Measurements from ENCODE around the gene SEPTIN2. TPM values are rescaled to one million over a fixed set of nuclear protein-coding genes. Genes with fewer than 3 reads are reported as not detected.

The SEPTIN2 gene
- total RNA-seq, 1 experiment from 2014 or later, result 342 TPM

- H3K4me3 ChIP-seq (ENCODE audit: low read depth, low read length, poor library complexity, severe bottlenecking), result no peak overlapping the region
- ChIA-PET CTCF (interaction anchor here (0.6 kb wide), 1 partner anchor 41 kb away, joined by 3 read pairs; no protein-coding TSS in a partner anchor), POLR2A (ENCODE audit: low non-redundant PET) (no interaction called here)
- intact Hi-C loops (cut with micrococcal nuclease; ENCODE audit: unreplicated experiment), result no loop called here
- no peak for TF ChIP-seq CTCF (conservative IDR thresholded peaks at IDR 0.05; ENCODE audit: low read depth, low read length)
- TF ChIP-seq EZH2 (IDR thresholded peaks at IDR 0.05; ENCODE audit: borderline replicate concordance, low read depth, low read length, poor library complexity, severe bottlenecking), result no peak
- no peaks in the 10 kb centered on the region for H3K27me3 ChIP-seq (replicated peaks; ENCODE audit: insufficient read depth, low read depth, low read length, poor library complexity)
- peaks cover 9% of the 10 kb centered on the region for H3K4me1 ChIP-seq (ENCODE audit: insufficient read depth, low read length, poor library complexity, severe bottlenecking)
- no peak for DNase-seq (ENCODE audit: low spot score)
- no peaks in the 10 kb centered on the region for H3K9me3 ChIP-seq (ENCODE audit: low read depth, low read length, poor library complexity, severe bottlenecking)
- H3K36me3 ChIP-seq (ENCODE audit: insufficient read depth, low read length, poor library complexity, severe bottlenecking), result peaks cover 88% of the 10 kb centered on the region
- no TSS peak for BruUV-seq (replicated peaks)
- H3K27ac ChIP-seq (ENCODE audit: low read depth, low read length, poor library complexity, severe bottlenecking), result no peak overlapping the region
Observed at GRCh38 chr2:241350878-241351639, 35.3 kb downstream of the SEPTIN2 start.

- intact Hi-C loops (cut with micrococcal nuclease; ENCODE audit: unreplicated experiment), result no loop called here
Observed at GRCh38 chr2:241351640-241352031, 35.9 kb downstream of the SEPTIN2 start.

GRCh38 chr2:241352227-241352626 is 36.5 kb downstream of the SEPTIN2 start:
- ChIA-PET CTCF (no interaction called here), POLR2A (ENCODE audit: low non-redundant PET) (interaction anchor here (0.6 kb wide), 1 partner anchor 13 kb away, joined by 4 read pairs; no protein-coding TSS in a partner anchor)
- H3K27me3 ChIP-seq (replicated peaks; ENCODE audit: insufficient read depth, low read depth, low read length, poor library complexity), result no peaks in the 10 kb centered on the region
- peaks cover 77% of the 10 kb centered on the region for H3K36me3 ChIP-seq (ENCODE audit: insufficient read depth, low read length, poor library complexity, severe bottlenecking)
- no peak overlapping the region for H3K27ac ChIP-seq (ENCODE audit: low read depth, low read length, poor library complexity, severe bottlenecking)
- no peak for DNase-seq (ENCODE audit: low spot score)
- H3K4me3 ChIP-seq (ENCODE audit: low read depth, low read length, poor library complexity, severe bottlenecking), result no peak overlapping the region
- no peak for TF ChIP-seq EZH2 (IDR thresholded peaks at IDR 0.05; ENCODE audit: borderline replicate concordance, low read depth, low read length, poor library complexity, severe bottlenecking)
- TF ChIP-seq CTCF (conservative IDR thresholded peaks at IDR 0.05; ENCODE audit: low read depth, low read length), result no peak
- intact Hi-C loops (cut with micrococcal nuclease; ENCODE audit: unreplicated experiment), result no loop called here
- H3K4me1 ChIP-seq (ENCODE audit: insufficient read depth, low read length, poor library complexity, severe bottlenecking), result peaks cover 12% of the 10 kb centered on the region
- BruUV-seq (replicated peaks), result no TSS peak
- no peaks in the 10 kb centered on the region for H3K9me3 ChIP-seq (ENCODE audit: low read depth, low read length, poor library complexity, severe bottlenecking)

More at GRCh38 chr2:241351640-241352031, 35.9 kb downstream of the SEPTIN2 start:
- H3K4me3 ChIP-seq (ENCODE audit: low read depth, low read length, poor library complexity, severe bottlenecking), result no peak overlapping the region
- TF ChIP-seq EZH2 (IDR thresholded peaks at IDR 0.05; ENCODE audit: borderline replicate concordance, low read depth, low read length, poor library complexity, severe bottlenecking) (no peak), CTCF (conservative IDR thresholded peaks at IDR 0.05; ENCODE audit: low read depth, low read length) (no peak)
- ChIA-PET POLR2A (ENCODE audit: low non-redundant PET) (interaction anchor here (0.6 kb wide), 1 partner anchor 12 kb away, joined by 4 read pairs; no protein-coding TSS in a partner anchor), CTCF (no interaction called here)
- no peak for DNase-seq (ENCODE audit: low spot score)
- peaks cover 9% of the 10 kb centered on the region for H3K4me1 ChIP-seq (ENCODE audit: insufficient read depth, low read length, poor library complexity, severe bottlenecking)
- no peaks in the 10 kb centered on the region for H3K27me3 ChIP-seq (replicated peaks; ENCODE audit: insufficient read depth, low read depth, low read length, poor library complexity)
- H3K36me3 ChIP-seq (ENCODE audit: insufficient read depth, low read length, poor library complexity, severe bottlenecking), result peaks cover 83% of the 10 kb centered on the region
- no TSS peak for BruUV-seq (replicated peaks)
- H3K9me3 ChIP-seq (ENCODE audit: low read depth, low read length, poor library complexity, severe bottlenecking), result no peaks in the 10 kb centered on the region
- no peak overlapping the region for H3K27ac ChIP-seq (ENCODE audit: low read depth, low read length, poor library complexity, severe bottlenecking)

All from A673 (cell line).